NCI-H1048 (cell line): ENCODE measurements around the gene TTC7B.

Experiments used
- DNase-seq: peaks from one replicate; lab custom pipeline; 2025; lab: John Stamatoyannopoulos, UW

Gene TTC7B

DNA sequence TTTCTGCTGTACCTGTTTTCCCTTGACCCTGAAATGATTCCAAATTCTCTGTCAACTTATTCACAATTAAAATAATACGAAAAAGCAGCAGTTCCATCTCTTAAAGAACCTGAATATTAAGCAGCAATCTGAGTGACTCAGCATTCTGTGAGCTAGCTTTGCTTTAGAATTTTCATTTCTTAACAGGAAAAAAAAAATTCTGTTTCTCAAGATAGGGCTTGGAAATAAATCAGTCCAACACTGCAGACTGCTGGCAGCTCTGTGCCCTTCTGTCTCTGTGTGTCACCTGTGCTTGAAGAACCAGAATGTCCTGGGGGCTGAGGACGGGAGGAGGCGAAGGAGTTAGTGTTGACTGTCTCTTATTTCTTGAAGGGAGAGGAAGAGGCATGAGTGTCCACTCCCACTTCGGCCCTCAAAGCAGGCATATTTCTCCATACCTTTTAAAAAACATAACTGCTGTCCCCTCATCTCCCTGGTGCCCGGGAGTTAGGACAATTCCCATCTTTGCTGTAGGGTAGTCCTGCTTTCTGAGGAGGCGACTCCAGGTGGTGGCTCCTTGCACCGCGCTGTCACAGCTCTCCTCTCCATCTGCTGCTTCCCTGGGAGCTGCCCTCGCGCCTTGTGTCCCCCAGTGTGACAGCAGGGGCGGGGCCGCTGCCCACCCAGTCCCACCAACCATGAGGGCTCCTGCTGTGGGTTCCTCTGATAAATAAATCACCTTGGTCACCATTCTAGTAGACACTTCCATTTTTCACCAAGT, 216.3 kb downstream of the TTC7B start:
- DNase-seq = no peak

DNA sequence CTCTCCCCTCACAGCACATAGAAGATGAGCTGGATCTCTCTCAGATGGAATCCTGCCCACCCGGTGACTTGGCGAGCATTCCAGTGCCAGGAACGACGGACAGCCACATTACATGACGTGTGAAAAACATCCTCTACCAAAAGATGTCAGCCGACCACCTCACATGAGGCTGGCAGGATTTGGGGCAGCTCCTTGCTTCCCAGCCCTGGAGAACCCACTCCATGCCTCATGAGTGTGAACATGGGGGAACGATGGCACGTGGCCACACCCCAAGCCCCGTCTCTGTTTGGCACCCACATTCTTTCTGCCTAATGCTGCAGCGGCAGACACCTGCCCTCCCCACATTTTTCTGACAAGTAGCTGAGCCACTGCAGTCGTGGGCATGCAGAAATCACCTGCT, 216.9 kb downstream of the TTC7B start:
- DNase-seq = no peak

GRCh38 chr14:90597961-90598360, 218.3 kb downstream of the TTC7B start:
- DNase-seq = no peak

- DNase-seq = no peak
These were observed 219.5 kb downstream of the TTC7B start for GRCh38 chr14:90596733-90597132.

- no peak for DNase-seq
These were observed 222.8 kb downstream of the TTC7B start for GRCh38 chr14:90593254-90594040.

DNA sequence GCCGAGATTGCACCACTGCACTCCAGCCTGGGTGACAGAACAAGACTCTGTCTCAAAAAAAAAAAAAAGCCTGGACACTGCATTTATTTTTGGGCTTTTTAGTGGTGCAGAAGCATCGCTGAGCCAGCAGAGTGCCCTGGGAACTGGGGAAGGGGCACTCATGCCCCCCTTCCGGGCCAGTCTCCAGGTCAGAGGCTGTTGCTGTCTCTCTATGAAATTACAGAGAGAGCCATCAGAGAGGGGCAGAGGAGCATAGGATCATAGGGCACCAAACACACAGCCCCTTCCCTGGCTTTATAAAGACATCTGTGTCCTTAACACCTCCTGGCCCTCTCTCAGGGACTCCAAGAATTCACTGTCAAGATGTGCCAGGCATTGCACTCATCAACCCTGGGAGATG, 223.6 kb downstream of the TTC7B start:
- DNase-seq = no peak

- DNase-seq = no peak
These were observed 228.3 kb downstream of the TTC7B start for GRCh38 chr14:90587918-90588317.

DNA sequence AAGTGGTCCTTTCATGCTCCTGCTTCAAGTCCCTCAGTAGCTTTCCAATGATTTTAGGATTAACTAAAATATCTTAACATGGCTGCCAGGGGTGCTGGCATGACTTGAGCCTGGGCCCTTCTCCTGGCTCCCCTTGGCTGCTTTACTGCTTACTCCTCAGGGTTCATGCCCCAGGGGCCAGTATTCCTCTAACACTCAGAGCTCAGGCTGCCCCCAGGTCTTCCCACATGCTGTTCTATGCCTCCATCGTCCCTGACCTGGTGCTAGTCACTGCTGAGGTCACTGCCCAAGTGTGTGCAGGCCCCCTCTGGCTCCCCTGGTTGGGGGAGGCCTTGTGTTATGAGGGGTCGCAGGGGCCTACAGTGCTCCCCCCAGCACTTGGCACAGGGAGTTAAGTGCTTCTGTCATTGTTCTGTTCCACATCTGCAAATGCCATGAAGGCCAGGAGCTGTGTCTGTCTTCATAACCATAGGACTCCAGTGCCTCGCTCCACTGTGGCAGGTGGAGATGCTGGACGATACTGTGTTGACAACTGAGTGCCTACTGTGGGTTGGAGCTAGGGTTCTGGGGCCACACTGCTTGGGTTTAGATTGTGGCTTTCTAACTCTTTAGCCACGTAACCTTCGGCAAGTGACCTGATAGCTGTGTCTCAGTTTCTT, 228.8 kb downstream of the TTC7B start:
- no peak for DNase-seq

DNA sequence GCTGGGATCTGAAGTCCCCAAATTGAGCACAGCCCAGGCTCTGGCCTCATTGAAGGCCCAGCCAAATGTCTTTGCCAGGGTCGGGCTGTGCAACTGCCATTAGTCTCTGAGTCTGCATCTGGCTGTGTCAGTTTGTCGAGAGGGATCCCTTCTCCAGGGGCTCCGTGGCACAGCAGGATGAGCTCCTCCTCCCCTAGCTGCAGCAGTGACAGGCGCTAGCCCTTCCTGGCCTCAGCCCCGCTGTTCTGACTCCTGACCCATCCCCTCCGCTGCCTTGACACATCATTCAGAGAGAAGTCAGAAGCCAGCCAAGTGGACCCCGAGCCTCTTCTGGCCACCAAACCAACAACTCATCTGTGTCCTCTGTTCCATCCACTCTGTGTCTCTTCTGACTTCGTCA, 231.1 kb downstream of the TTC7B start:
- DNase-seq = no peak

GRCh38 chr14:90583916-90584605, 232.2 kb downstream of the TTC7B start:
- DNase-seq = no peak

DNA sequence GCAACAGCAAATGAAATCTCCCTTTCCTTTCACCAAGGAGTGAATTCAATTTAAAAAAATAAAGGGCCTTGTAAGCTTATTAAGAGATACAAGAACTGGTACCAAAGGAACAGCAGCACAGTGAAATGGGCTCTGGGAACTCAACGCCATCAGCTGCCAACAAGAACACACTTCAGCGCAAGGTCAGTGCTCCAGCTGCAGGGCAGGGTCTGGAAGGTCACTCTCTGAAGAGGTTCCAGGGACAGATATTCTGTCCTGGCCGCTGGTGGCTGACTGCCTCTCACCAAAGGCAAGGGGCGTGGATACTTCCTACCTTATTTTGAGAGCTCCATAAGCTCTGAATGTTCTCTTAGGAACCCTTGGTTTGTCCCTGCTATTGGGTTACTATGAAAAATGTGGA, 232.8 kb downstream of the TTC7B start:
- DNase-seq = no peak

DNA sequence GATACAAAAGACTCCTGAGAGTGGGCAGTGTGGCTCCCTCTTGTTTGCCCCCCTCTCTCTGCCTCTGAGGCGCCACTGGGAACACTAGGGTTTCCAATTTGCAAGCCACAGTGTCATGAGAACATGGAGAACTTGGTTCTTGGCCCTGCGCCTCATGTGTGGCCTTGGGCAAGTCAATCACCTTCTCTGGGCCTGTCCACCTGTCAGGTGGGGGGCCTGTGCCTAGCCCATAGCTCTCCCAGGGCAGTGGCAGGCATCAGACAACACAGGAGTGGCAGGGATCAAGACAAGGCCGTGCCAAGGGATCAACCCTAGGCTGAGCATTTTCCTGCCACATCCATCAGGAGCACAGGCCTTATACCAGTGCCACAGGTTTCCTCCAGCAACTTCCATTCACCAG, 234.1 kb downstream of the TTC7B start:
- DNase-seq = no peak

- DNase-seq = no peak
These were observed 234.5 kb downstream of the TTC7B start for GRCh38 chr14:90581745-90582144.

DNA sequence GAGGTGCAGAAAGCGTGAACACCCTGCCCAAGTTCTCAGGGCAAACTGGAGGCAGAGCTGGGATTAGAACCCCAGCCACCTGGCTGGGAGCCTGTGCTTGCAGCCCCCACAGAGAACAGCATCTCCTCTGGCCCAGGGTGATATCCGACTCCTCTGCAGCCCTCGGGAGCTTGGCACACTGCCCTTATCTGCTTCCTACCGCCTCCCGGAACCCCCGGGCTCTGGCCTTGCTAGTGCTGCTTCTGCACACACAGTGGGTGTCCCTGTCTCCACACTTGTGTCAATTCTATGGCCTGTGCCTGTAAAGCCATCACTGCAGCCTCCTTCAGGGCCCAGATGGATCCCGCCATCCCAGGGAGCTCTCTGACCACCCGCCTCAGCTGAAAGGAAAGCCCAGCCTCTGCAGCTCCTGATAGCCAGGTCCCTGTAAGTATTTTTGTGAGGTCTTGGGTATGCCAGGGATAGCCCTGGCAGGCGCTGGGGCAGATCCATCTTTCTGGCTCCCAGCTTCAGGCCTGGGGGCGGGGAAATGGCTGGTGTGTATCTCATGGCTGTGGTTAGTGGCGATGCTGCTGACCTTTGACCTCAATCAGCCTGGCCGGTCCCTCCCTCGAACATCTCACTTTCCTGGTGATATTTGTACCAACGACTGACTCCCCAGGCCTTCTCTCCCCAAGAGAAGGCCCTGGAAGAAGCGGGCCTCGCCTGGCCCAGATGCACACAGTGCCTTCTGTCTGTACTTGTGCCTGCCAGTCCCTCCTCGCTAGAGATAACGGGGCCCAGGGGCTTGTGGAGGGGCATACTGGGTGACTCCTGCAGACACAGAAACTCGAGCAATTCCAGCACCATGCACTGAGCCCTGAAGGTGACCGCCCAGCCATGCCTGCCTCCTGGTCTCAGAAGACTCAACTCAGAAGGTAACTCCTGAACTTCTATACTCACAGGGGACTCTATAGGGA, 235.6 kb downstream of the TTC7B start:
- DNase-seq = no peak

DNA sequence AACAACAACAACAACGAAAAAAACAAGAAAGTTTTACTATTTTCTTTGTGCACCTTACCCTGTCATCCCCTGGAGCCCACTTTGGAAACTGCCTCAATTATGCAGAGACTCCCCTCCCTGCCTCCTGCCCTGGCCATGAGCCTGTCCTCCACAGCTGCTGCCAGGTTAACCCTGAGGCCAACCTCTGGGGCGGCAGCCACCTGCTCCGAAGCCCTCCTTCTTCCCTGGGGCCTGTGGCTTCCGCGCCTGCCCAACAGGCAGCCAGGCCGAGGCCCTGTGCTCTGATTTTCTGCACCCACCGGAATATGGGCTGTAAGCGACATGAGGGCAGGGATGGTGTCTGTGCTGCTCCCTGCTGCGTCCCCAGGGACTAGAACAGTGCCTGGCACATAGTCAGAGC, 236.4 kb downstream of the TTC7B start:
- no peak for DNase-seq

GRCh38 chr14:90579088-90579487, 237.1 kb downstream of the TTC7B start:
- DNase-seq = no peak

DNA sequence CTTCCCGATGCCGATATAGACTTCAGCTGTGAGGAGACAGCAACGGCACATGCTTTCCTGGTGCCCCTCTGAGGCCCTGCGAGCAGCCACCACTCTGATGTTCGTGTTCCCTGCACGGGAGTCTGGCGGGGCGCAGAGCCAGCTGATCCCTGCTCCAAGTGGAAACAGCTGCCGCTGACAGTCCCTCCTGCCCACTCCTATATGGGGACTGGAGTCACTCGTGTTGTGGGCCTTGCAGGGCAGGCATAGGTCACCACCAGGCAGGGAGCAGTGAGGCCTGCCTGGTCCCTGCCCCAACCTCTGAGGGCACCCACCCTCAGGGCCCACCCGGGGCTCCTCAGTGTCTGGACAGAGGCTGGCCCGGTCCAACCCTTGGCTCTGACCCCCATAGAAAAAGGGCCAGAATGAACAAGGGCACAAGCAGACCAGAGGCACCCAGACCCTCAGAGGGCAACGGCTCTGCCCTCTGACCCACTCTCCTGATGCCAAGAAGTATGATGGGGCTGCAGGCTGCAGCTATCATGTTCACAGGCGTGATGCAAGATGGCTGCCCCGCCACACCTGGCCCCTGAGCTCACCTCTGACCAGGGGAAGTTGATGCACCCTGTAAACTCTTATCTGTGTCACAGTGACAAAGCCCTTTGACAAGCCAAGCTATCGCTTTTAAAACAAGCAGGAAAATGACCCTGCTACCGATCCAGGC, 237.8 kb downstream of the TTC7B start:
- no peak for DNase-seq

GRCh38 chr14:90577661-90578282, 238.5 kb downstream of the TTC7B start:
- DNase-seq = no peak

DNA sequence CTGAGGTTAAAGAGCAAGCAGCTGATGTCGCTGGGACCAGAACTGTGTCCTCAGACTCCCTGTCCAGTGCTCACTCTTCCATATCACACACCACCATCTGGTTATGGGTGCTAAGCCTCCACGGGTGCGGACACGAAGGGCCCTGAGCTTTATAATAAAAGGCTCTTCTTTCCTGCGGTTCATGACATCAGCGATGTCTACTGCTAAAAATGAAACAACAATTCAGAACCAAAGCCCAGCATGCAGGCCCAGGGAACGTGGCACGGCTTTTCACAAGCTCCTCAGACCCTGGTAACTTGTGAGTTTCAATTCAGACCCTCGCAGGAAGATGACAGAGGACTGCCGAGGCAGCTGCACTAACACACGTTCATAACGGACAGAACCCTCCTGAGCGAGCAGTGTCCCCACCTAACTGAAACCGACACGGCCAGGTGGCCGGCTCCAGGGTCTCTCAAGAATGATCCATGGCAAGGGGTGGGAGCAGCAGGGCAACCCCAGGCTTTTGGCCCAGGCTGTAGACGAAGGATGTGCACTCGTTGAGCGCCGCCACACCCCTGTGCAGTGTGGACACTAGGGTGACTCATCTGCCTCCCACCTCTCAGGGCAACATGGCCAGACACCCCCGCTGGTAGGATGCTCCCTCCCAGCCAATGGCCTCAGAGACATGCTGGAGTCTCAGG, 239.1 kb downstream of the TTC7B start:
- no peak for DNase-seq

GRCh38 chr14:90576581-90576980, 239.6 kb downstream of the TTC7B start:
- DNase-seq = no peak
